Brain microvascular endothelial cell (primary cell): ENCODE data around the gene SWI5.

Source experiments
- DNase-seq: peaks from one replicate; pipeline ENCODE4 v3.0.0-alpha.2; 2020
- H3K27ac ChIP-seq: fragments of 250-450 bp; sonication (Bioruptor Pico); 2 replicates; pipeline ENCODE4 v1.5.1; 2020; ENCODE audit warnings: mild to moderate bottlenecking, moderate library complexity
- H3K27me3 ChIP-seq: fragments of 250-450 bp; sonication (Bioruptor Pico); replicated peaks from 2 replicates; pipeline ENCODE4 v1.5.1; 2020; ENCODE audit warnings: mild to moderate bottlenecking
- H3K36me3 ChIP-seq: fragments of 250-450 bp; sonication (Bioruptor Pico); replicated peaks from 2 replicates; pipeline ENCODE4 v1.5.1; 2020; ENCODE audit warnings: mild to moderate bottlenecking
- H3K4me3 ChIP-seq: 2 replicates; pipeline ENCODE4 v1.5.1; 2011; ENCODE audit warnings: low read depth, mild to moderate bottlenecking, control low read depth, low read length, moderate library complexity
- in situ Hi-C: cut with HindIII; loops from 2 replicates; pipeline ENCODE4 v1.10.0; 2017; ENCODE audit warnings: low sequenced_read_pairs, low pct_ligation_motif_present
- TF ChIP-seq, protein P1 (sequence below): IDR thresholded peaks from 2 replicates; pipeline ENCODE4 v1.5.1; 2011; ENCODE audit warnings: low read depth, mild to moderate bottlenecking, moderate library complexity, low read length, control low read depth, inconsistent platforms; ENCODE audit errors: missing control alignments

The SWI5 gene

DNA sequence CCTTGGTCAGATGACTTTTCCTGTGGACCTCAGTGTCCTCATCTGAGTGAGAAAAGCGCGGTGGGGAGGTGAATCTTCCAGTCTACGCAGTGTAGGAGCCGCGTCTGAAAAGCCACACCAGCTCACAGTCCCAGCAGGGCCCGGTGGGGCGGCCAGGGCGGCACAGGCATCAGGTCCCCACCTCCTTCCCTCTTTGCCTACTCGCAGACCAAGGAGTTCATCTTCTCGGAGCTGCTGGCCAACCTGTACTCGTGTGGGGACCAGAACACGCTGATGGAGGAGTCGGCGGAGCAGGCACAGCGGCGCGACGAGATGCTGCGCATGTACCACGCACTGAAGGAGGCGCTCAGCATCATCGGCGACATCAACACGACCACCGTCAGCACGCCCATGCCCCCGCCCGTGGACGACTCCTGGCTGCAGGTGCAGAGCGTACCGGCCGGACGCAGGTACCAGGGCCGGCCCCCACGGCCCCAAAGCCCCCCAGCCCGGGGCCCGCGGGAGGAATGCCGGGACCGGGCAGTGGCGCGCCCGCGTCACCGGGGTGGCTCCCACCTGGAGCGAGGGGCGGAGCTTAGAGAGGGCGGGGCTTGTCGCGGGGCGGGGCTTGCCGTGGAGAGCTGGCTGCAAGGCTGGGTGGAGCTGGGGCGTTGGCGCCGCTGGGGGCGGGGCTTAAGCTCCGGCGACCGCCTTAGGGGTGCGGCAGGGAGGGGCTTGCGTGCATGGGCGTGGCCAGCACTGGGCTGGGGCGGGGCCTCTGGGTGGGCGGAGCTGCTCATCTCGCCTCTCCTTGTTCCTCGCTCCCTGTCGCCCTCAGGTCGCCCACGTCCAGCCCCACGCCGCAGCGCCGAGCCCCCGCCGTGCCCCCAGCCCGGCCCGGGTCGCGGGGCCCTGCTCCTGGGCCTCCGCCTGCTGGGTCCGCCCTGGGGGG, 25.9 kb upstream of the SWI5 start:
- H3K4me3 ChIP-seq, result peak overlapping the region; percentile 57
- no peaks in the 10 kb centered on the region for H3K27me3 ChIP-seq
- no peak overlapping the region for H3K27ac ChIP-seq
- in situ Hi-C loops, result no loop called here
- DNase-seq, result peak; percentile 70
- TF ChIP-seq, protein P1, sequence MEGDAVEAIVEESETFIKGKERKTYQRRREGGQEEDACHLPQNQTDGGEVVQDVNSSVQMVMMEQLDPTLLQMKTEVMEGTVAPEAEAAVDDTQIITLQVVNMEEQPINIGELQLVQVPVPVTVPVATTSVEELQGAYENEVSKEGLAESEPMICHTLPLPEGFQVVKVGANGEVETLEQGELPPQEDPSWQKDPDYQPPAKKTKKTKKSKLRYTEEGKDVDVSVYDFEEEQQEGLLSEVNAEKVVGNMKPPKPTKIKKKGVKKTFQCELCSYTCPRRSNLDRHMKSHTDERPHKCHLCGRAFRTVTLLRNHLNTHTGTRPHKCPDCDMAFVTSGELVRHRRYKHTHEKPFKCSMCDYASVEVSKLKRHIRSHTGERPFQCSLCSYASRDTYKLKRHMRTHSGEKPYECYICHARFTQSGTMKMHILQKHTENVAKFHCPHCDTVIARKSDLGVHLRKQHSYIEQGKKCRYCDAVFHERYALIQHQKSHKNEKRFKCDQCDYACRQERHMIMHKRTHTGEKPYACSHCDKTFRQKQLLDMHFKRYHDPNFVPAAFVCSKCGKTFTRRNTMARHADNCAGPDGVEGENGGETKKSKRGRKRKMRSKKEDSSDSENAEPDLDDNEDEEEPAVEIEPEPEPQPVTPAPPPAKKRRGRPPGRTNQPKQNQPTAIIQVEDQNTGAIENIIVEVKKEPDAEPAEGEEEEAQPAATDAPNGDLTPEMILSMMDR, result no peak
- peaks cover 2% of the 10 kb centered on the region for H3K36me3 ChIP-seq

DNA sequence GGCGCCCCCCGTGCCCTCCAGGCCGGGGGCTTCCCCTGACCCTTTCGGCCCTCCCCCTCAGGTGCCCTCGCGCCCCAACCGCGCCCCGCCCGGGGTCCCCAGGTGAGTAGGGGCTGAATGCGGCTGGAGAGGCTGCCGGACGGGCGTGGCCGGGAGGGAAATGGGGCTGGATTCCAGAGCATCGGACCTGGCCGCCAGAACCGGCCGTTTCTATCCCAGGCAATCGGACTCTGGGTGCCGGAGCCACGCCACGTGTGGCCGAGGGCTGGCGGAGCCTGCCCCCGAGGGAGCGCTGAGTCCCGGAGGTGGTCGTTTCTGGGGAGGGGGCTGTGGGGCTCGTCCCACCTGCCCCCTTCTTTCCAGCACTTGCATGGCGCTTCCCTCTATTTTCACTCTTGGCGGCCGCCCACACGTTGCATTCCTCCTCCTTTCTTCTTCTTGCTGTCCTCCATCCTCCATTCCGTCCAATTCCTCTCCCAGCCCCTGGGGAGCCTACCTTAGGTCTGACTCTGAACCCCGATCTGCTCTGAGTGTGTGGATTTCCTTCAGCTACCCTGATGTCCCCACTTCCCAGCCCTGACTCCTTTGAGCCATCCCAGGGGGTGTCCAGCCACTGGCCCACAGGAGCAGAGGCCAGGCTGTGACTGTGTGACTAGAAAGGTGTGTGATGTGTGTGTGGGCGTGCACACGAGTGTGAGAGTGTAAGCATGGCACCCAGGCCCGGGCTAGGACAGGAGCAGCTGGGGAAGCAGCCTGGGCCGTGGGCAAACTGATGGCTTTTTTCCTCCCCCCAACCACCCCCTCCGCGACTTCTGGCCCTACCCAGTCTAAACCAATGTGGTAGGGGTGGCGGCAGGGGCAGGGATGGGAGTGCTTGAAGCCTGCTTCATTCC, 25.0 kb upstream of the SWI5 start:
- Histone ChIP-seq H3K27me3 (no peaks in the 10 kb centered on the region), H3K36me3 (peaks cover 7% of the 10 kb centered on the region), H3K4me3 (peak overlapping the region; percentile 57), H3K27ac (no peak overlapping the region)
- in situ Hi-C loops, result no loop called here
- DNase-seq, result no peak
- TF ChIP-seq, protein P1, result no peak

DNA sequence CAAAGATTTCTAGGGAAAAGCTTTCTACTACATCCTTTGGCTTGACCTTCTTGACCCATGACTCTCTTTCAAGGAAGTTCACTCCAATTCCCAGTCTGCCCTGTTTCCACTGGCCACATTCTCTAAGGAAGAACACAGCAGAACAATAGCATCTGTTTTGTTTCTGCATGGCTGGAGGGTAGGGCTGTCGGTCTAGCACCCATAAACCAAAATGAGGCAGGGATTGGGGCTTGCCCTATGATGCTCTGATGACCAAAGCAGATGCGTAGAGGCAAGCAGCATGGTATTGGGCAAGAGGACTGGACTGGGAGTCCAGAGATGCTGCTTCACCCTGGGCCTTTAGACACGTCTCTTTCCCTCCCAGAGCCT, 24.4 kb upstream of the SWI5 start:
- TF ChIP-seq, protein P1, result no peak
- Histone ChIP-seq H3K27me3 (no peaks in the 10 kb centered on the region), H3K36me3 (peaks cover 11% of the 10 kb centered on the region), H3K27ac (no peak overlapping the region), H3K4me3 (no peak overlapping the region)
- in situ Hi-C loops, result no loop called here
- no peak for DNase-seq

DNA sequence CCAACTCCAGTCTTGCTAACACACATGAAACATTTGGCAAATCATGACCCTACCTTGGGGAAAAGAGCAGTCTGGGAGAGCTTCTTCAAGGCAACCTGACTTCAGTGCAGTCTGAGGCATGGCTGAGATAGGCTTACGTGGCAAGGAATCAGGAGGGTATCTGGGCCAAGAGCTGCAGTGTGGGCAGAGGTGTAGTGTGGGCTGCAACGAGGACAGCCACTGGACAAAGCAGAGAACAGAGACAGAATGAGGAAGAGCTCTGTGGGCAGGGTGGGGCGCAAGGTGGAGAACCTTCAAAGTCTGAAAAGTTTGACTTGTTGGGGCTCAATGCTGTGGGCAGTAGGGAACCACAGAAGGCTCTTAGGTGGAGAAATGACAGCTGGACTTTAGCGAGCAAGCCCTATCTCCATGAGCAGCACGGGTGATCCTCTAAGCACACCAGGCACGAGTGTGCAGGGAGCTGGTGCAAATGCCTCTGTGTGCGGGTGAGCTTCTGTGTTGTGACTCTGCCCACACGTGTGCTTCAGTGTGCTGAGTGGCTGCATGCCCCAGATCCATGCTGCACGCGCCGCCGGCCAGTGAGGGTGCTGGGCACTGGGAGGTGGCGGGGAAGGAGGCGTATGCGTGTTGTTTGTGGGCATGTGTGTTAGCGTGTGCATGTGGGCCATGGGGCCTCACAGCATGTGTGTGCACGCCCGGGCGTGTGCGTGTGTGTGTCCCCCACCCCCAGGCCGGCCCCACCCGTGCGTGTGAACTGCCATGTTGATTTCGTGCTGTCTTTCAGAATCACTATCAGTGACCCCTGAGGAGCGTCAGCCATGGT, 23.5 kb upstream of the SWI5 start:
- TF ChIP-seq, protein P1, result no peak
- Histone ChIP-seq H3K4me3 (no peak overlapping the region), H3K36me3 (peaks cover 19% of the 10 kb centered on the region), H3K27ac (no peak overlapping the region), H3K27me3 (no peaks in the 10 kb centered on the region)
- in situ Hi-C loops, result no loop called here
- no peak for DNase-seq

DNA sequence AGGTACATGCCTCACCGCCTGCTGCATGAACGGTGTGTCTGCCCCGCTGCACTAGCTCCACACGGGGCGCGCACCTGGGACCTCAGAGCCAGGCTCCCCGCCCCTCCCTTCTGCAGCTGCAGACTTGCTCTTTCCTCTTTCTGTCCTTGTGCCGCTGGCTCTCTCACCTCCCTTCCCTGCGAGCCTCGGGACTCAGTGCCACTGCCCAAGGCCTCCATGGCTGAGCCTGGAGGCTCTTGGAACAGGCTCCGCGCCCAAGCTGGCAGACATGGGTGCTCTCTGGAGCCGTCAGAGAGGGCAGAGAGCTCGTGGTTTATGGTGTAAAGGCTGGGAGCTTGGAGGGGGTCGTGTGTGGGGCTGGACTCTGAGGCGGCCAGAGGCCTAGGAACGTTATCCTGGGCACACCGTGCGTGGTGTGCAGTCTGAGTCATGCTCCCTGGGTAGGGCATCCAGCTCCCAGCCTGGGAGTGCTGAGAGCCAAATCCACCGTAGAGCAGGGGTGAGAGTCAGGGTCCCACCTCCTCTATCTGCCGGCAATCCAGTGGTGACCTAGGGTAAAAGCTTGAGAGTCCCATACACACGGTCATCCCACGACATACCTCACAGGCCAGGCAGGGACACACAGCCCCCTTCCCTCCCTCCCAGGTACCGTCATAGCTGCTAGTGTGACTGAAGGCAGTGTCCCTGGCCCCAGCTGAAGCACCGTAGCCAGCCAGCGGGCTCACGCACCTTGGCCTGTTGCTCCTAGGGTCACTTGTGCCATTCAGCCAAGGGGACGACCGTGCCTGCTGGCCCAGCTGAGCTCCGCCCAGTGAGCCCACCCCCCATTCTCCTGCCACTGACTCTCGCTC, 22.7 kb upstream of the SWI5 start:
- in situ Hi-C loops, result no loop called here
- no peak for DNase-seq
- no peak overlapping the region for H3K27ac ChIP-seq
- no peak overlapping the region for H3K4me3 ChIP-seq
- H3K27me3 ChIP-seq, result no peaks in the 10 kb centered on the region
- H3K36me3 ChIP-seq, result peaks cover 28% of the 10 kb centered on the region
- TF ChIP-seq, protein P1, result no peak
